ENCODE results near the gene ANKRD9.

The ANKRD9 gene

DNA sequence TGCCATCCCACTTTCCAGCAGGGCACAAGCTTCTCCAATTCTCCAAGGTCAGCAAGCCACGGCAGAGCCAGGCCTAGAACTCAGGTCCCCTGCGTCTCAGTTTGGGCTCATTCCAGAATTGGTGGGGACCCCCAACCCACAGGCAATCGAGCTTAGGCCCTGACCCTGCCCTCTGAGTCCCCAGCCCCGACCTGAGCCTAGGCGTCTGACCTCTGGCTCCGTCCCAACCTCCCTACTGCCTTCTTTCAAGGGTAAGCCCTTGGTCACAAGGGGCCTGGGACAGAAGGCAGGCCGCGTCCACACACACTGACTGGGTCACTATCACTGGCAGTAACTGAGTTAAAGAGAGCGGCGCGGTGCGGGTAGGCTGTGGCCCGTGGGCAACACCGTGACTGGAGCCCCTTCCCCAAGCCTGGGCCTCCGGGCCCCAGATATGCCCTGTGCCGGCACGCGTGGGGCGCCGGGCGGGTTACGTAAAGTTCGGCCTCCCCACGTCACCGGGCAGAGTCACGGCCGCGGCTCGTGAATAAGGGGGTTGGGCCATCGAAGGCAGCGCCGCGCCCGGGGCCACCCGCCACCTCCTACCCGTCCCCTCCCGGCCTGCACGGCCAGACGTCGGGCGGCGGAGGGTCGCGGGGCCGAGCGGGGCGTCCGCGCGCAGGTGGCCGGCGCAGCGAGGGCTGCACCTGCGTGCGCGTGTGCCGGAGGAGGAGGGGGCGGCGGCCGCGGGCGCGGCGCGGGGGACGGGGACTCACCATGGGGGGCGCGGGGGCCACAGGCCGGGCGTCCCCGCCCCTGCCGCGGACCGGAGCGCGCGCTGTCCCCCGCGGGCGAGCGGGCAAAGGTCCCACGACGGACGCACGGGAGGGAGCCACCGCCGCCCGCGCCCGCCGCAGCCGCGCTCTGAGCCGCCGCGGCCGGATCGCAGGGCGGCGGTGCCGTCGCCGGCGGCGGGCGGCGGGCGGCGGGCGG, 516 bp downstream of the ANKRD9 start:
- H3K36me3 ChIP-seq (ENCODE audit: control insufficient read depth, insufficient read depth, low read length), result peaks cover 17% of the 10 kb centered on the region
- peaks cover 3% of the 10 kb centered on the region; the same call in 1 of the 2 replicates for H3K4me1 ChIP-seq (ENCODE audit: control insufficient read depth, insufficient read depth, low read length)
- no peaks in the 10 kb centered on the region for H3K9me3 ChIP-seq (ENCODE audit: control insufficient read depth, insufficient read depth, low read length)
- H3K27me3 ChIP-seq (ENCODE audit: control insufficient read depth, insufficient read depth, low read length), result no peaks in the 10 kb centered on the region
- no CpG with 5 or more reads among the region's 110 CpGs for WGBS (ENCODE audit: insufficient coverage, insufficient read length)
- no peak for DNase-seq (ENCODE audit: low read depth, low spot score)
- H3K27ac ChIP-seq (ENCODE audit: low read length), result no peak overlapping the region
- H3K4me3 ChIP-seq (ENCODE audit: low read length), result peak overlapping the region; percentile 65

DNA sequence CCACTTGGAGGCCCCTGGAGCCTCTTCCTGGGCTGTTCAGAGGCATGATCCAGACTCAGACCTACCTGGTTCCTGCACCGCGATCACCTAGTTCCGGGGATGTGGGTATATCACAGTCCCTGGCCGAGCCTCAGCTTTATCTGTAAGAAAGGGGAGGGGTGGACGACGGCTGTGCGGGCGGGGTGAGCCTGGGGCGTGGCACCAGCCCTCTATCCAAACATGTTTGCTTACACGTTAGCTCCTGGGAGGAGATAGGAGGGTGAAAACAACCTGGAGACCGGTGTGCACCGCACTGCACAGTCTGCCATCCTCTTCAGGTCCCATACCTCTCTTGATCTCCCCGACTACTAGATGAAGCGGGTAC, 1.2 kb downstream of the ANKRD9 start:
- Histone ChIP-seq H3K9me3 (ENCODE audit: control insufficient read depth, insufficient read depth, low read length) (no peaks in the 10 kb centered on the region), H3K4me3 (ENCODE audit: low read length) (no peak overlapping the region; the same call in 1 of the 2 replicates), H3K27me3 (ENCODE audit: control insufficient read depth, insufficient read depth, low read length) (no peaks in the 10 kb centered on the region), H3K27ac (ENCODE audit: low read length) (no peak overlapping the region), H3K36me3 (ENCODE audit: control insufficient read depth, insufficient read depth, low read length) (peaks cover 17% of the 10 kb centered on the region), H3K4me1 (ENCODE audit: control insufficient read depth, insufficient read depth, low read length) (peaks cover 5% of the 10 kb centered on the region; the same call in 1 of the 2 replicates)
- DNase-seq (ENCODE audit: low read depth, low spot score), result no peak
- WGBS (ENCODE audit: insufficient coverage, insufficient read length), result no CpG with 5 or more reads among the region's 14 CpGs

DNA sequence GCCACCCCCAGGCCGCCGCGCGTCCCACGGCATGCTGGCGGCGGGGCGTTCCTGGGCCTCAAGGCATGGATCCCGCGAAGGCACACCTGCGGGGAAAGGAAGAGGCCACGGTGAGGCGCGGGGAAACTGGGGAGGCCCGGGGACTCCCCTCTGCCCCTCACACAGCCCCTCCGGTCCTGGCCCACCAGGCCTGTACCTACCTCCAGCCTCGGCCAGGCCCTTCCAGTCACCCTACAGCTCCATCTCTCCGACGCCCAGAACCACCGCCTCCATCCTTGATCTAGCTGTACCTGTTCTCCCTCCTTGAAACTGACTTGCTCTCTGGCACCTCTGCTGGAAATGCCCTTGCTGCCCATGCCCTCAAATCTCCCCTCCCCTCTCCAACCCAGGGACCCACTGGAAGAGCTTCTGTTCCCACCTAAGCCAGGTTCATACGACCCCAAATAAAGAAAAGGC, 1.7 kb downstream of the ANKRD9 start:
- Histone ChIP-seq H3K27me3 (ENCODE audit: control insufficient read depth, insufficient read depth, low read length) (no peaks in the 10 kb centered on the region), H3K9me3 (ENCODE audit: control insufficient read depth, insufficient read depth, low read length) (no peaks in the 10 kb centered on the region)
- no CpG with 5 or more reads among the region's 21 CpGs for WGBS (ENCODE audit: insufficient coverage, insufficient read length)

DNA sequence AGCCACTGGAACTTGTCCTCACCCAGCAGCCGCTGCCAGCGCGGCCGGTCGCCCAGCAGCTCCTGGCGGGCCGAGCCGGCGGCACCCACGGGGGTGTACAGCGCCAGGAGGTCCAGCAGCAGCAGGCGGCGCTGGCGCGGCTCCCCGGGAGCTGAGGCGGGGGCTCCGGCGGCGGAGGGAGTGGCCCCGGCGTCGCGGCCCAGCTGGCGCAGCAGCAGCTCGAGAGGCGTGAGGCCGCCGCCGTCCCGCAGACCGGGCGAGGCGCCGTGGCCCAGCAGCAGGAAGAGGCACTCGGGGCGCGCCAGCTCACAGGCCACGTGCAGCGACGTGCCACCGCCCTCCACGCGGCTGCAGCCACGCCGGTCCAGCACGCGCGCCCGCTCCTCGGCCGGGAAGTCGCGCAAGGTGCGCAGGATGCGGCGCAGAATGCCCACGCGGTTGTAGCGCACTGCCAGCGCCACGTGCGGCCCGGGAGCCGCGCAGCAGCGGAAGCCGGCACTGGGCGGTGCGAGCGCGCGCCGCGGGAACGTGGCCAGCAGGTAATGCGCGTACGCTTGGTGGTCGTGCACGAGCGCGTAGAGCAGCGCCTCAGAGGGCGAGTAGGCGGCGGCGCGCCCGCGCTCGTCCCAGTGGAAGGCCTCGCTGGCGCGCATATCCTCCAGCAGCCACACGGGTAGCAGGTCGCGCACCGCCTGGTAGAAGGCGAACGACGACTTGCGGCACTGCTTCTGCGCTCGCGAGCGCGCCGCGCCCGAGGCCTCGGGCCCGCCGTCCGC, 2.3 kb downstream of the ANKRD9 start:
- WGBS (ENCODE audit: insufficient coverage, insufficient read length), result no CpG with 5 or more reads among the region's 115 CpGs
- DNase-seq (ENCODE audit: low read depth, low spot score), result no peak
- H3K4me3 ChIP-seq (ENCODE audit: low read length), result no peak overlapping the region
- peaks cover 17% of the 10 kb centered on the region for H3K36me3 ChIP-seq (ENCODE audit: control insufficient read depth, insufficient read depth, low read length)
- H3K27me3 ChIP-seq (ENCODE audit: control insufficient read depth, insufficient read depth, low read length), result no peaks in the 10 kb centered on the region
- peaks cover 5% of the 10 kb centered on the region; the same call in 1 of the 2 replicates for H3K4me1 ChIP-seq (ENCODE audit: control insufficient read depth, insufficient read depth, low read length)
- H3K27ac ChIP-seq (ENCODE audit: low read length), result no peak overlapping the region
- H3K9me3 ChIP-seq (ENCODE audit: control insufficient read depth, insufficient read depth, low read length), result no peaks in the 10 kb centered on the region

More for the DNA sequence above, 1.7 kb downstream of the ANKRD9 start:
- H3K4me1 ChIP-seq (ENCODE audit: control insufficient read depth, insufficient read depth, low read length), result peaks cover 5% of the 10 kb centered on the region; the same call in 1 of the 2 replicates
- H3K4me3 ChIP-seq (ENCODE audit: low read length), result no peak overlapping the region
- DNase-seq (ENCODE audit: low read depth, low spot score), result no peak
- peaks cover 17% of the 10 kb centered on the region for H3K36me3 ChIP-seq (ENCODE audit: control insufficient read depth, insufficient read depth, low read length)
- no peak overlapping the region for H3K27ac ChIP-seq (ENCODE audit: low read length)

DNA sequence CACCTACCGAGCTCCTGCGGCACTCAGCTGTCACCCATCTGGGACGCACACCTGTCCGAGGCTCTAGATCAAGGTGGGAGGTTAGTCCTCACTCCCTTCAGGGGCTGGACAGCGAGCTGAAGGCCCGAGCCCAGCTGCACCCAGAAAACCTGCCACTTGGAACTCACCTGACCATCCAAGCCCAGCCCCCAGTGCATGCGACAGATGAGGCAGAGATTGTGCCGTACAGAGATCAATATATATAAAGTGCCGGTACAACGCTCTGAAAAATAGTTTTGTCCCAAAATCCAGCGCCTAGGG, 3.0 kb downstream of the ANKRD9 start:
- no CpG with 5 or more reads among the region's 11 CpGs for WGBS (ENCODE audit: insufficient coverage, insufficient read length)

DNA sequence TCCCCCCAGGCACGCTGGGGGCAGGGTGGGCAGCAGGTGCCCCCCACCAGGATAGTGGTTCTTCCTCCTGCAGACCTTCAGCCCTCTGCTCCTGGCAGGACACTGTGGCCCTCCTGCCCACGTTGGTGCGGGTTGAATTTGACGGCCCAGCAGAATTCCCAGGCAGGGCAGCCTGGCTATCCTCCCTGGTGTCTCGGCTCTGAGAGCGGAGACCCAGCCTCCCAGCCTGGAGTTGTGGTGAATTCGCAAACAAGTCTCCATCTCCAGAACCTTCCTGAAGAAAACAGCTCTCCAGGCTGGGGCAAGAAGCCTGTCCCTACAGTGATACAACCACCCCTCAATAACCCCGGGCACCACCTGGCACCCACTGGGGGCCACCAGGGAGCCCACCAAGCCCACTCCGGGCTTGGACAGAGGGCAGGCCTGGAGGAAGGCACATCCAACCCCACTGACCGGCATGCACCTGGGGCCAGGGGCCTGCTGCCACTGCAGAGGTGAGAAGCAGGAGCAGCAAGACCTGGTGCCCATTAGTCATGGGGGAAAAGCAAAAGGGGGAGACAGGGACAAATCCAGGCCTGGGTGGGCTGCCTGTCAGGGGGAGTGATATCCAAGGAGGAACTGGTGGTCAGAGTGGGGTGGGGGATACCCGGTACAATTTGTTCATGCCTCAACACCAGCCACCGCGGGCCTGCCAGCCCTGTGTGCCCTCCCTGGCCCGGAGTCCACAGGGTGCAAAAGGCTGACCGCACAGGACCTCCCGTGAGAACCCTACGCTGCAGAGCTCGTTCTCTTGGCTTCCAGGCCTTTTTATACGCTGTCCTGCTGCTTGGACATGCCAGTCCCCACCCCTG, 3.6 kb downstream of the ANKRD9 start:
- Histone ChIP-seq H3K9me3 (ENCODE audit: control insufficient read depth, insufficient read depth, low read length) (no peaks in the 10 kb centered on the region), H3K4me1 (ENCODE audit: control insufficient read depth, insufficient read depth, low read length) (peaks cover 3% of the 10 kb centered on the region; the same call in 1 of the 2 replicates)

More for the DNA sequence above, 3.0 kb downstream of the ANKRD9 start:
- Histone ChIP-seq H3K27me3 (ENCODE audit: control insufficient read depth, insufficient read depth, low read length) (no peaks in the 10 kb centered on the region), H3K4me3 (ENCODE audit: low read length) (no peak overlapping the region), H3K27ac (ENCODE audit: low read length) (no peak overlapping the region), H3K4me1 (ENCODE audit: control insufficient read depth, insufficient read depth, low read length) (peaks cover 5% of the 10 kb centered on the region; the same call in 1 of the 2 replicates), H3K9me3 (ENCODE audit: control insufficient read depth, insufficient read depth, low read length) (no peaks in the 10 kb centered on the region), H3K36me3 (ENCODE audit: control insufficient read depth, insufficient read depth, low read length) (peaks cover 17% of the 10 kb centered on the region)
- no peak for DNase-seq (ENCODE audit: low read depth, low spot score)

DNA sequence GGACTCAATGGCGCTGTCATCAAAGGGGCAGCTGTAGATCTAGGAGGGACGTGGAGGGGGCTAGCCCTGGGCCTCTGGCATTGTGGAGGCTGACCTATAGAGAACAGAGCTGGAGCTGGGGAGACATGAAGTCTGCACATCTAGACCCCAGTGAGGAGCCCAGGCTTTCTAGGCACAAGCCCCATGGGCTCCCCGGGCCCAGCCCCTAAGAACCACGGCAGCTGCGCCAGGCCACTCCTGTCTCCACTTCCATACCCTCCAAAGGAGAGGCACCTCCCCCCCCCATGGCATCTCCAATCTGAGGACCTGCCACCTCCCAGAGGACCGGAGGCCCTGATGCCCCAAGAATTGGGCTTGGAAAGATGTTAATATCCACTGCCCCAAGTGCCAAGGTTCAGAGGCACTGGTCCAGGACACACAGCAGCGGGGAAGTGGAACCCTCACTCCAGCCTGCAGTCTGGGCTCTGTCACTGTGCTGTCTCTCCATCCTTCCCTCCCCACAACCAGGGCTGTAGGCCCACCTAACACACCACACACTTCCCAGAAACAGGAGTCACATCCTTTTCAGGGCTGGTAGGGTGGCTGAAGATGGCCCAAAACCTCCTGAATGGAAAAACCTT, 4.5 kb downstream of the ANKRD9 start:
- WGBS (ENCODE audit: insufficient coverage, insufficient read length), result no CpG with 5 or more reads among the region's 7 CpGs
- Histone ChIP-seq H3K27me3 (ENCODE audit: control insufficient read depth, insufficient read depth, low read length) (no peaks in the 10 kb centered on the region), H3K9me3 (ENCODE audit: control insufficient read depth, insufficient read depth, low read length) (no peaks in the 10 kb centered on the region), H3K36me3 (ENCODE audit: control insufficient read depth, insufficient read depth, low read length) (peaks cover 17% of the 10 kb centered on the region), H3K4me1 (ENCODE audit: control insufficient read depth, insufficient read depth, low read length) (0 out of 2 replicates have a peak, but pooled peaks cover 2% of the 10 kb centered on the region), H3K27ac (ENCODE audit: low read length) (no peak overlapping the region), H3K4me3 (ENCODE audit: low read length) (no peak overlapping the region)
- no peak for DNase-seq (ENCODE audit: low read depth, low spot score)

More for the DNA sequence above, 3.6 kb downstream of the ANKRD9 start:
- Histone ChIP-seq H3K27me3 (ENCODE audit: control insufficient read depth, insufficient read depth, low read length) (no peaks in the 10 kb centered on the region), H3K27ac (ENCODE audit: low read length) (no peak overlapping the region), H3K36me3 (ENCODE audit: control insufficient read depth, insufficient read depth, low read length) (peaks cover 17% of the 10 kb centered on the region), H3K4me3 (ENCODE audit: low read length) (no peak overlapping the region)
- WGBS (ENCODE audit: insufficient coverage, insufficient read length), result no CpG with 5 or more reads among the region's 19 CpGs
- DNase-seq (ENCODE audit: low read depth, low spot score), result no peak

DNA sequence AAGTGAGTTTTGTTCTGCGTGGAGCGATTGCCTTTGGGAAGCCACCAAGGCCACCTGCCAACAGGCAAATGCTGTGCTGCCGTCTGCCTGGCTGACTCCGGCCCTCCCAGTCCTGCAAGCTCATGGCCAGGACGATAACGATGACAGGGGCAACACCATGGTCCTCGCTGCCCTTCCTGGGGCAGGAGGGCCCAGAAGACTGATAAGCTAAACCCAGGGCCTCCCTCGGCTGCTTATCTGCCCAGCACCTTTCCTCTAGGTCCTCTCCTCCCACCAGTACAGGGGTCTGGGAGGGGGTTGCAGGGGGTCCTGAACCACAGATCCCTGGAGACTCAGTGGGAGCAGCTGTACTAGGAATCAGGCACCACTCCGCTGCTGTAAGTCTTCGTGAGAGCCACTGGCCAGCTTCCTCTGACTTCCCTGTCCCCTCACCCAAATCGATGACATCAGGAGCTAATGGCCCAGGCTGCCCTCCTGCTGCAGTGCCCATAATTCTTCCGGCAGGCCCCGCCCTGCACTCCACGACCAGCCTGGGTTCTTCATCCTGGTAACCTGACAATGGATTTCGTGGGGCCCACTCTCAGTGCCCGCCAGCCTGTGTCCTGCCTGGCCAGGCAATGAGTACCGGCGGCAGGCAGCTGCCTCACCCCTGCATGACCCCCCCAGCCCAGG, 5.1 kb downstream of the ANKRD9 start:
- 0 out of 2 replicates have a peak, but pooled peaks cover 2% of the 10 kb centered on the region for H3K4me1 ChIP-seq (ENCODE audit: control insufficient read depth, insufficient read depth, low read length)
- H3K9me3 ChIP-seq (ENCODE audit: control insufficient read depth, insufficient read depth, low read length), result no peaks in the 10 kb centered on the region
- H3K36me3 ChIP-seq (ENCODE audit: control insufficient read depth, insufficient read depth, low read length), result peaks cover 17% of the 10 kb centered on the region
- no peaks in the 10 kb centered on the region for H3K27me3 ChIP-seq (ENCODE audit: control insufficient read depth, insufficient read depth, low read length)
- no peak overlapping the region for H3K4me3 ChIP-seq (ENCODE audit: low read length)
- DNase-seq (ENCODE audit: low read depth, low spot score), result no peak
- no peak overlapping the region for H3K27ac ChIP-seq (ENCODE audit: low read length)
- WGBS (ENCODE audit: insufficient coverage, insufficient read length), result no CpG with 5 or more reads among the region's 18 CpGs

DNA sequence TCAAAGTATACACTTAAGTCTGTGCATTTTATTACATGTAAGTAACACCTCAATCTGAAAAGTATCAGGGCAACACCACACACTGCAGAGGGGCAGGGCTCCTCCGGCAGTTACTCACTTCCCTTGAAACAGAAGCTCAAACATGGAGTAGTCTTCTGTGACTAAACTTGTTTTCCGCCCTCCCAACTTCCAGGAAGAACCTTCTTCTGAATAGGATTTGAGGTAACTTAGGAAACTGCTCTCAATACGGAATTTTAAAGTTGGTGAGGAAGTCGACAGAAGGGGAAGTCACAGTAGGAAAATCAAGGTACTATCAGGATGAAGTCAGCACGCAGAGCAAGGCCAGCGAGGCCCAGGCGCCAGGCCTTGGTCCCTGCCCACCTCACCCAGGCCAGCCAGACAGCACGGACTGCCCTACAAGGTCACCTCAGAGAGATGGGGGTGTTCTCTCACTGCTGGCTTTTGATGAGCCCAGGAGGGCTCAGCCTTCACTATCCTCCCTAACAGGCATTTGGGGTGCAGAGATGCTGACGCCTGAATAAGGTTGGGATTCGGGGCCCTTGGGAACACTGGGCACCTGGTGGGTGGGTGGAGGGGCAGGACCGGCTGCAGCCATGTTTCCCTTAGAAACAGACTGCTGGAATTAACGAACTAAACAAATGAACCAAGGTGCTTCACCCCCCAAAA, 5.8 kb downstream of the ANKRD9 start:
- H3K27ac ChIP-seq (ENCODE audit: low read length), result no peak overlapping the region
- H3K4me1 ChIP-seq (ENCODE audit: control insufficient read depth, insufficient read depth, low read length), result 0 out of 2 replicates have a peak, but pooled peaks cover 2% of the 10 kb centered on the region
- no peaks in the 10 kb centered on the region for H3K9me3 ChIP-seq (ENCODE audit: control insufficient read depth, insufficient read depth, low read length)
- DNase-seq (ENCODE audit: low read depth, low spot score), result no peak
- no CpG with 5 or more reads among the region's 12 CpGs for WGBS (ENCODE audit: insufficient coverage, insufficient read length)
- H3K27me3 ChIP-seq (ENCODE audit: control insufficient read depth, insufficient read depth, low read length), result no peaks in the 10 kb centered on the region
- no peak overlapping the region for H3K4me3 ChIP-seq (ENCODE audit: low read length)
- H3K36me3 ChIP-seq (ENCODE audit: control insufficient read depth, insufficient read depth, low read length), result peaks cover 17% of the 10 kb centered on the region

Data from iPS DF 6.9 (cell line).